Measurements from ENCODE around the gene ERAP2. TPM values are rescaled to one million over a fixed set of nuclear protein-coding genes. Genes with fewer than 3 reads are reported as not detected.

The ERAP2 gene
- total and polyA plus RNA-seq, 2 of the 13 experiments (the other 11 are each of a cell fraction or from before 2014, with no cell fraction given), result 12.8 to 16.6 TPM

- FAIRE-seq (no peak), ATAC-seq (no peak), DNase-seq (ENCODE audit: low spot score) (no peak)
- Histone ChIP-seq H4K20me1 (ENCODE audit: insufficient read depth, low read length) (no peaks in the 10 kb centered on the region), H3K9me3 (ENCODE audit: low read length) (no peaks in the 10 kb centered on the region), H3K27me3 (ENCODE audit: control insufficient read depth in 1 of 2, insufficient read depth in 2 of 2, low read length in 2 of 2) (no peaks in the 10 kb centered on the region; a peak in 1 of 5 replicates), H3K27ac (ENCODE audit: extremely low read length, insufficient read depth, low read length) (no peak overlapping the region), H3K4me1 (ENCODE audit: insufficient read depth, low read length) (peaks cover under 1% of the 10 kb centered on the region; the same call in 1 of the 2 replicates), H3K79me2 (ENCODE audit: insufficient read depth, low read length) (no peaks in the 10 kb centered on the region), H3K36me3 (replicated peaks in 1 of 2; ENCODE audit: control insufficient read depth in 1 of 2, insufficient read depth in 2 of 2, low read length in 2 of 2) (no peaks in the 10 kb centered on the region), H3K4me3 (replicated peaks in 1 of 3; ENCODE audit: insufficient read depth in 1 of 3, low read depth in 2 of 3, low read length in 3 of 3) (no peak overlapping the region), H2AFZ (ENCODE audit: low read length) (no peak overlapping the region), H3K4me2 (ENCODE audit: low read depth, low read length) (no peak overlapping the region), H3K9ac (ENCODE audit: insufficient read depth, low read depth, low read length) (no peak overlapping the region)
- WGBS (ENCODE audit: low lambda C conversion rate), result 54% methylated on average over 6 of the region's 6 CpGs
- in situ Hi-C loops (cut with HindIII; ENCODE audit: extremely low pct_ligation_motif_present, low pct_unique_long_range_greater_than_20kb) (no loop called here), intact Hi-C loops (cut with micrococcal nuclease; ENCODE audit: unreplicated experiment) (no loop called here)
- ChIA-PET CTCF (ENCODE audit: low intra/inter-chr PET ratio, low total read pairs) (no interaction called here), POLR2A (no interaction called here)
- BruUV-seq (replicated peaks), result no TSS peak
- TF ChIP-seq, protein P1, sequence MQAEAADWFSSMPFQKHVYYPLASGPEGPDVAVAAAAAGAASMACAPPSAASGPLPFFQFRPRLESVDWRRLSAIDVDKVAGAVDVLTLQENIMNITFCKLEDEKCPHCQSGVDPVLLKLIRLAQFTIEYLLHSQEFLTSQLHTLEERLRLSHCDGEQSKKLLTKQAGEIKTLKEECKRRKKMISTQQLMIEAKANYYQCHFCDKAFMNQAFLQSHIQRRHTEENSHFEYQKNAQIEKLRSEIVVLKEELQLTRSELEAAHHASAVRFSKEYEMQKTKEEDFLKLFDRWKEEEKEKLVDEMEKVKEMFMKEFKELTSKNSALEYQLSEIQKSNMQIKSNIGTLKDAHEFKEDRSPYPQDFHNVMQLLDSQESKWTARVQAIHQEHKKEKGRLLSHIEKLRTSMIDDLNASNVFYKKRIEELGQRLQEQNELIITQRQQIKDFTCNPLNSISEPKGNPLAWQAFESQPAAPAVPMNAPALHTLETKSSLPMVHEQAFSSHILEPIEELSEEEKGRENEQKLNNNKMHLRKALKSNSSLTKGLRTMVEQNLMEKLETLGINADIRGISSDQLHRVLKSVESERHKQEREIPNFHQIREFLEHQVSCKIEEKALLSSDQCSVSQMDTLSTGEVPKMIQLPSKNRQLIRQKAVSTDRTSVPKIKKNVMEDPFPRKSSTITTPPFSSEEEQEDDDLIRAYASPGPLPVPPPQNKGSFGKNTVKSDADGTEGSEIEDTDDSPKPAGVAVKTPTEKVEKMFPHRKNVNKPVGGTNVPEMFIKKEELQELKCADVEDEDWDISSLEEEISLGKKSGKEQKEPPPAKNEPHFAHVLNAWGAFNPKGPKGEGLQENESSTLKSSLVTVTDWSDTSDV (CRISPR knock-in tag; IDR thresholded peaks at IDR 0.05), result no peak
- no peak for TF ChIP-seq HOXA7 (CRISPR knock-in tag; IDR thresholded peaks at IDR 0.05)
- TF ChIP-seq REL (CRISPR knock-in tag; conservative IDR thresholded peaks at IDR 0.05), result no peak
- TF ChIP-seq ZFP1 (CRISPR knock-in tag; IDR thresholded peaks at IDR 0.05), result no peak
- TF ChIP-seq, protein P2, sequence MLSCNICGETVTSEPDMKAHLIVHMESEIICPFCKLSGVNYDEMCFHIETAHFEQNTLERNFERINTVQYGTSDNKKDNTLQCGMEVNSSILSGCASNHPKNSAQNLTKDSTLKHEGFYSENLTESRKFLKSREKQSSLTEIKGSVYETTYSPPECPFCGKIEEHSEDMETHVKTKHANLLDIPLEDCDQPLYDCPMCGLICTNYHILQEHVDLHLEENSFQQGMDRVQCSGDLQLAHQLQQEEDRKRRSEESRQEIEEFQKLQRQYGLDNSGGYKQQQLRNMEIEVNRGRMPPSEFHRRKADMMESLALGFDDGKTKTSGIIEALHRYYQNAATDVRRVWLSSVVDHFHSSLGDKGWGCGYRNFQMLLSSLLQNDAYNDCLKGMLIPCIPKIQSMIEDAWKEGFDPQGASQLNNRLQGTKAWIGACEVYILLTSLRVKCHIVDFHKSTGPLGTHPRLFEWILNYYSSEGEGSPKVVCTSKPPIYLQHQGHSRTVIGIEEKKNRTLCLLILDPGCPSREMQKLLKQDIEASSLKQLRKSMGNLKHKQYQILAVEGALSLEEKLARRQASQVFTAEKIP (CRISPR knock-in tag; IDR thresholded peaks at IDR 0.05; ENCODE audit: borderline replicate concordance), result no peak
- TF ChIP-seq KLF13 (CRISPR knock-in tag; IDR thresholded peaks at IDR 0.05), result no peak
- no peak for TF ChIP-seq PRPF4 (IDR thresholded peaks at IDR 0.05; ENCODE audit: low read depth, low read length, poor library complexity, severe bottlenecking)
- no peak for TF ChIP-seq ZSCAN21 (CRISPR knock-in tag; IDR thresholded peaks at IDR 0.05; ENCODE audit: borderline replicate concordance)
- TF ChIP-seq NPAS2 (CRISPR knock-in tag; IDR thresholded peaks at IDR 0.05; ENCODE audit: borderline replicate concordance), result no peak
- no peak for TF ChIP-seq RAD21 (CRISPR knock-in tag; IDR thresholded peaks at IDR 0.05)
- TF ChIP-seq CEBPG (CRISPR knock-in tag; IDR thresholded peaks at IDR 0.05), result no peak
- TF ChIP-seq KDM6A (CRISPR knock-in tag; IDR thresholded peaks at IDR 0.05; ENCODE audit: low read depth), result no peak
These were observed 47.0 kb upstream of the ERAP2 start for GRCh38 chr5:96829297-96829696.

Measured in HepG2 (cell line).